Femur (tissue), 1 donor: ENCODE measurements around the gene PICALM.
"Not testable (repeated sequence)": the region's sequence is repeated elsewhere in the genome, so short reads cannot be mapped to it uniquely, and the experiment has no call there.

Experiments
- DNase-seq: peaks from one replicate; pipeline ENCODE4 v3.0.0-alpha.2; 2017

Gene PICALM

DNA sequence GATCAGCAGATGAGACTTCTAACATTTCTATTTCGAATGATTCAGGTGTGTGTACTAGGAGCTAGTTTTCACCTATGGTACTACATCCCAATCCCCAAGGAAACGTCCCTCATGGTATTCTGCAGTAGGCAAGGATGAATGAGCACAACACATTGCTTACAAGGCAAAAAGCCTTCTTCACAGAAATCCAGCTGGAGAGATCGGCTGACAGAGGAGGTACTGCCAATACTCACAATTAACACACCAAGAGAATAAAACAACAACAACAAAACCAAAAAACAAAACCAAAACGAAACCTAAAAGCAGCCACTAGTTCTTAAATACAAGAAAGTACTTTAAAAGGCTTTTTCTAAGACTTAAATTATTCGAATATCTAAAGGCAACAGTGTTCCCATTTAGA, 101.4 kb downstream of the PICALM start:
- no peak for DNase-seq

- DNase-seq, result no peak
Measured at GRCh38 chr11:85965202-85965601, 103.7 kb downstream of the PICALM start.

DNA sequence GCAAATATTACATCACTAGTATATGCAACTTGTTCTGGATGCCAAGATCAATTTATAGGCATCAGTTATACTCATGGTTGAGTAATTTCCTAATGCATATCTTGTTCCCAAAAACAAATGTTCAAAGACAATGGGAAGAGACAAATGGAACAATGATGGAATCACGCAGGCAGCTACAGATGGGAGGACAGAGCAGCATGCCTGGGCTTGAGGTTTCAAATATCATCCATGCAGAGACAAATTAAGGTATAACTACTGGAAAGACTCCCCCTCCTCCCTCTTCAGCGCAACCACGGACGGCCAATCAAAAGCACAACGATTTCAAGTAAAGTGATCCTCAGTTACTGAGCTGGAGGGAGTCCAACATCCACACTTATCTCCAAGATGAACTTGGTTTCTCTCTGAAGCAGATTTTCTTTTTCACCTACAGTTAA, 106.9 kb downstream of the PICALM start:
- no peak for DNase-seq

- DNase-seq, result no peak
Measured at GRCh38 chr11:85961130-85961529, 107.8 kb downstream of the PICALM start.

- no peak for DNase-seq
Measured at GRCh38 chr11:85960678-85961077, 108.2 kb downstream of the PICALM start.

DNA sequence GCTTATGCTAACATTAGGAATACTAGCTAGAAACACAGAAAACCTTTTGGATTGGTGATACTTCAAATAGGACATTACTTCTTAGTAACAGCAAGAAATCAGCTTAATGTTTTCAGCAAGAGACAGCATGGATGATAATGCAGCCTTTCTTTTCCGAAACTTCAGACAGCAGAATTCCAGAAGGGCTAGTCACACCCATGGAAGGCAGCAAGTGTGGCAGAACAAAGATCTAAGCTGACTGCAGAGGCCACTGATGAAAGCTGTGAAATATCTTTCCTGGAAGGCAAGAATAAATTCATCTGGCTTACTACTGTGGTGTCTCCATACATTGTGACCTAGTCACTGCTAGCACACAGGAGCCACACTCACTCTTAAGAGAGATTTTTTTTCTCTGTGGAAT, 113.4 kb downstream of the PICALM start:
- no peak for DNase-seq

- no peak for DNase-seq
Measured at GRCh38 chr11:85953491-85954143, 115.3 kb downstream of the PICALM start.

DNA sequence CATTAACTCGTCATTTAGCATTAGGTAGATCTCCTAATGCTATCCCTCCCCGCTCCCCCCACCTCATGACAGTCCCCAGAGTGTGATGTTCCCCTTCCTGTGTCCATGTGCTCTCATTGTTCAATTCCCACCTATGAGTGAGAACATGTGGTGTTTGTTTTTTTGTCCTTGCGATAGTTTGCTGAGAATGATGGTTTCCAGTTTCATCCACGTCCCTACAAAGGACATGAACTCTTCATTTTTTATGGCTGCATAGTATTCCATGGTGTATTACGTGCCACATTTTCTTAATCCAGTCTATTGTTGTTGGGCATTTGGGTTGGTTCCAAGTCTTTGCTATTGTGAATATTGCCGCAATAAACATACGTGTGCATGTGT, 116.8 kb downstream of the PICALM start:
- DNase-seq, result not testable (repeated sequence)

DNA sequence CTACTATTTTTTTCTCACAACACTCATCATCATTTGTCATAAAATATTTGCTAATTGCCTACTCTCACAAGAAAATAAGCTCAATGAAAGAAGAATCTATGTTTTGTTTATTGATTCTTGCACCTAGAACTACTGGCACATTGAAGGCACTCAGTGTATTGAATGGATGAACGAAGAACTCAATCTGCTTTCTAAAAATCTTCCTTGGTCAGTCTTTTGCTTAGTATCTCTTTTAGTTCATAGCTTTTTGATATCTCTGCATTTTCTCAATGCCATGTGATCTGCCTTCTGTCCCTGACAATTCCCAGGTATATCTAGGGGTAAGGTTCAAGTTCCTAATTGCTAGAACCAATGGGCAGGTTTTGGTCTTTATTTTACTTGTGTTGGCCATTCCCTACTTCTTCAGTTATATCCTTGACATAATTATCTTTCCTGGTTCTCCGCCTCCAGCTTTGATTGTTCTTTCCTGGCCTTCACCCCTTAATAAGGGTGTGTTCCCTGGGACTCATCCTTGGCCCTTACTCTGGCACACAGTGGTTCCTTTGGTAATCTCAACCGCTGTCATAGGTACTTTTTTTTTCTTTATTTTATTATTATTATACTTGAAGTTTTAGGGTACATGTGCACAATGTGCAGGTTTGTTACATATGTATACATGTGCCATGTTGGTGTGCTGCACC, 117.3 kb downstream of the PICALM start:
- DNase-seq, result no peak

GRCh38 chr11:85951049-85951405, 117.9 kb downstream of the PICALM start:
- DNase-seq, result no peak

DNA sequence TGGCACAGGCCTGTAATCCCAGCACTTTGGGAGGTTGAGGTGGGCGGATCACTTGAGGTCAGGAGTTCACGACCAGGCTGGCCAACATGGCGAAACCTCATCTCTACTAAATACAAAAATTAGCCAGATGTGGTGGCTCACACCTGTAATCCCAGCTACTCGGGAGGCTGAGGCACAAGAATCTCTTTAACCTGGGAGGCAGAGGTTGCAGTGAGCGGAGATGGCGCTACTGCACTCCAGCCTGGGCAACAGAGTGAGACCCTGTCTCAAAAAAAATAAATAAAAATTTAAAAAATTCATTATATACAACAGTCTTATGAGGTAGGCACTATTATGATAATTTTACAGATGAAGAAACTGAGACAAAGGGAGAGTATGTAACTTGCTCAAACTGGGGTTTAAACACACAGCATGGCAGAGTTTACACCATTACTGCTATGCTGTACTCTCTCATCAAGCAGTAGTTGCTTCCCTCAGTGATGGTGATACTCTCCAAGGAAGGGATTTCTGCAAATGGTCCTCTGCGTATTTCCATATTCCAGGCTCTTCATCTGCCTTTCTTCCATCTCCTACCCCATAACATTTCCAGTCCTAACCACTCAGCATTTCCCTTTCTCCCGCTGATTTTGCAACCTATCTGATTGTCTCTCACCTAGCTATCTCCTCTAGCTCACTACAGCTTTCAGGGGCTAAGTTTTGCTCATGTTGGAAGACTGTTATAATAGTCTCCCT, 118.4 kb downstream of the PICALM start:
- no peak for DNase-seq

DNA sequence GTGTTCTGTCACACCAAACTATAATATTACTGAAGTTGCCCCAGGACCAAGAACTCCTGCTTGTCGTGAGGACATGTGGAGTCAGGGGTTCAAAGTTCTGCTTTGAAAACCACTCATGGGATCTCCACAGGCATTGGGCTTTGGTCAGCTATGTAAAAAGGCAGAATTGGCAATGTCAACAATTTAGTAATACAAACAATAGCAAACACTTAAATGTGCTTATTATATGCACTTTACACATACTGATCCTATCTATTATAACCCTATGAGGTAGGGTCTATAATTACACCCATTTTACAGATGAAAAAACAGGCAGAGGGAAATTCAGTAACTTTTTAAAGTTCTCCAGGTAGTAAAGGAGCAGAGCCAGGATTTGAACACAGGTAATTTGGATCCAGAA, 119.1 kb downstream of the PICALM start:
- no peak for DNase-seq

DNA sequence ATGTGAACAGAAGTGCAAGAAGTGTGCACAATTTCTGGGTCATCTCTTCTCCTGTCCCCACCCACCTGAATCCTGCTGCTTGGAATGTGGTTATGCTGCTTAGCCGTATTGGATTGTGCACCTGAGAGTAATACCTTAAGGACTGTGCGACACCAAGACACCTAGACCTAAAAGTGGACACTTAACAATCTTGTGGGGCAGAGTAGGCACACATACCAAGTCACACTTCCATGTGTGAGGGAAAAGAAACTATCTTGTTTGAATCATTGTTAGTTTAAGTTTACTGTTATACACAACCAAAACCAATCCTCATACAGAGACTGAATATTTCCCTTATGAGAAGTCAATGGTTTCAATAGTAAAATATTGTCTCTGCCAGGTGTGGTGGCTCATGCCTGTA, 120.0 kb downstream of the PICALM start:
- no peak for DNase-seq

DNA sequence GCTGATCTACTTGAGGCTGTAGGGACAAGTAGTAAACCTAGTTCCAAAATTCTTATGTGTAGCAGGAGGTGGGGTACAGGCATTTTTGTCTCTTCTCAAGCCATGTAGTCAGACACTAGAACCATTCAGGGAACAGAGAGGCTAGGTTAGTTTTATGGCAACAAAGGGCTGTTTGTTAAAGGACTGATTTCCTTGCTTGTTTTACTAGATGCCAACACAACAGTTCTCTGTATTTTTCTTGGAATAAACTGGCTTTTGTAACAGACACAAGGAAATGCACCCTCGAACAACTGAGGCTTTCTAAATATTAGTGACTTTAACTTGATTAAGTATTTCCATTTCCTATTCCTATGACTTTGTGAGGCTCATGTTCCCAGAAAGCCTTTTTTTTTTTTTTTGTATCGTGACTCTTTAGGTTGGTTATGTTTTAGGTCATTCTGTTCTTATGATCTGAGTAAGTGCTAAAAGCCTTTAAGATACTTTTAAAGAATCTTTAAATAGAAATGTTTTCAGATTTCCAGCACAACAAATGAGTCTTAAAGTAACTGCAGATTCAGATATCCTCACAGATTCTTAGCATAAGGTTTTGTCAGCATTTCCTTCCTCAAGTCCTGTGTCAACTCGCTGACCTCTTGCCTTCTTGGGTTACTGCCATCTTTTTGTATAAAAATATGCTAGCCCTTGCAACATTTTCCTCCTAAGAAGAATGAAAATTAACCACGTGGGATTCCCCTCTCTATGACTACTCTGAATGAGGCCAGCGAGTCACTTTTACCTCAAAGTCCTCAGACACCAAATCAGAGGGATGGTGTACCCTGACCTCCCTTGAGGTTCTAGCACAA, 121.2 kb downstream of the PICALM start:
- no peak for DNase-seq

DNA sequence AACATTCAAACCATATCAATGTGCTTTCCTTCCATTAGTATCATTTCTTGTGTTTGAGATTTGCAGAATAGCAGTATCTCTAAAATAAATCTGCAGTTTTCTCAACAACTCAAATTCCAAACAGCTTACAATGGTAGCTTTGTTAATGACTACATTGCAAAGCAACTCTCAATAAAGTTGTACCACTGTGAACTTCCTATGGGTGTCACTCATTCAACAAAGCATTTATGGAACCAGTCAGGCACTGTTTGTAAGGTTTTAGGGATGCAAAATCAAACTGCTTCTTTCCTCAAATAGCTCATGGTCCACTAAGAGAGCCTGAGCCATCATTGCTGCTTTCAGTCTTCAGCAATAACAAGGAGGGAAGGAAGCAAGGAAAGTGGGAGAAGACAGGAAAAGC, 122.7 kb downstream of the PICALM start:
- DNase-seq, result no peak

DNA sequence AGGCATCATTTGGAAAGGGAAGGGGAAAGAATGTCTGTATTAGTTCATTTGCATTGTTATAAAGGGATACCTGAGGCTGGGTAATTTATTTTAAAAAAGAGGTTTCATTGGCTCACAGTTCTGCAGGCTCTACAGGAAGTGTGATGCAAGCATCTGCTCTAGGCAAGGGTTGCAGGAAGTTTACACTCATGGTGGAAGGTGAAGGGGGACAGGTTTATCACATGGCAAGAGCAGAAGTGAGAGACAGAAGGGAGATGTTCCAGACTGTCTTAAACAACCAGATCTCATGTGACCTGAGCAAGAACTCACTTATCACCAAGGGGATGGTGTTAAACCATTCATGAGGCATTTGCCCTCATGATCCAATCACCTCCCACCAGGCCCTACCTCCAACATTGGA, 123.1 kb downstream of the PICALM start:
- no peak for DNase-seq

GRCh38 chr11:85945296-85945695, 123.6 kb downstream of the PICALM start:
- no peak for DNase-seq

DNA sequence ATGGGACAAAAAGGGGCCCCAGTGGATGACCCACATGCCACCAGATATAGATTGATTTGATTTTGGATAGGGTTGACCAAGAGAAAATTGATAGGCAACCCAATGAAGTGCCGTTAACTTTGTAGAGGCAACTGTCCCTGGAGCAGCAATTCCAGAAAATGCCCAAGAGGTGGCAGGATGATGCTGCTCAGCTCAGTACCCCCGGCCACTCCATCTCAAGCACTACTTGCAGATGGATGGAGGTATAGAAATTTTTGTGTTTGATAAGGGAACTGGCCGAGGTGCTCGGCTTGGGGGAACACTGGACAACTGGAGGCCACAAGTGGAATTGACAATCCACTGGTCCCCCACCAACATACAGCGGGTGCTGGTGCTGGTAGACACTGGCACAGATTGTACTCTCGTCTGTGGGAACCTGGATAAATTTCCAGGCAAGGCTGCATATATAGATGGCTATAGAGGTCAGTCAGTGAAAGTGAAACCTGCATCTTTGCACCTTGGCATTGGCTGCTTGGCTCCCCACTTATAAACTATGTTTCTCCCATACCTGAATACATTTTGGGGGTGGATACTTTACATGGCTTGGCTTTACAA, 127.4 kb downstream of the PICALM start:
- peak; percentile 54 for DNase-seq

DNA sequence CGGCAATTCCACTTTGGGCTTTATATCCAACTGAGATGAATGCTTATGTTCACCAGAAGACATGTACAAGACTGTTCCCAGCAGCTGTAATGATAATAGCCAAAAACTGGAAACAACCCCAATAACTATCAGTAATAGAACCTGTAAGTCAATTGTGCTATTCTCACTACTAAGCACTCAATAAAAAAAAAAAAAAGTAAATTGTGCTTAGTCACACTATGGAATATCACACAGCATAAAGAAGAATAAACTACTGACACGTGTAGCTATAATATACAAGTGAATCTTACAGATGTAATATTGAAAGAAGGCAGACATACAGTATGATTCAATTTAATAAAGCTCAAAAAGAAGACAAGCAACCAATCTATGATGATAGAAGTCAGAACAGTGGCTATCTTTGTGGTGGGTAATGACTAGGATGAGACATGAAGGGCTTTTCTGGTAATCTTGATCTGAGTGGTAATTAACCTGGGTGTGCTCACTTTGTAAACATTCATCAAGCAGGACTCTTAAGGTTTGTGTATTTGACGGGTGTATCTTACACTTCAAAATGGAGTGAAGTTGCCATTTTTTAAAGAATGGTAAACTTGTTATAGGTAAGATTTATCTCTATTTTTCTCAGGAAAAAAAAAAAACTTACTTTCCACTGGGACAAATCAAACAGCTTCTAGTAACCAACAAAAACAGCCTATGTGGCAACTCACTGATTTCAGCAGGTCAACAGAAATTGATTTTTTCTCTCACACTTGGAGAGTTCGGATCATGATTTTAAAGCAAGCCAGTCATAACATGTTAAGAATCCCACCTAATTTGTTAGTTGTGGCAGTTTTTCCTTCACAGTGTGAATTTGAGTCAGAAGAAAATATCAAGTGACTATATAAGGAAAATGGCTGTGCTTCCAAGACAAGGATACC, 129.5 kb downstream of the PICALM start:
- no peak for DNase-seq

- no peak for DNase-seq
Measured at GRCh38 chr11:85937835-85938234, 131.0 kb downstream of the PICALM start.

- no peak for DNase-seq
Measured at GRCh38 chr11:85935751-85936150, 133.1 kb downstream of the PICALM start.
